CD4-positive, alpha-beta T cell treated with Interleukin-6 for 4 hours (primary cell): ENCODE results near the gene AJAP1.
"Not testable (repeated sequence)": the region's sequence is repeated elsewhere in the genome, so short reads cannot be mapped to it uniquely, and the experiment has no call there.

Experiments
- DNase-seq: peaks from one replicate; pipeline ENCODE4 v3.0.0-alpha.2; 2020; ENCODE audit warnings: mixed read lengths

AJAP1 gene, protein sequence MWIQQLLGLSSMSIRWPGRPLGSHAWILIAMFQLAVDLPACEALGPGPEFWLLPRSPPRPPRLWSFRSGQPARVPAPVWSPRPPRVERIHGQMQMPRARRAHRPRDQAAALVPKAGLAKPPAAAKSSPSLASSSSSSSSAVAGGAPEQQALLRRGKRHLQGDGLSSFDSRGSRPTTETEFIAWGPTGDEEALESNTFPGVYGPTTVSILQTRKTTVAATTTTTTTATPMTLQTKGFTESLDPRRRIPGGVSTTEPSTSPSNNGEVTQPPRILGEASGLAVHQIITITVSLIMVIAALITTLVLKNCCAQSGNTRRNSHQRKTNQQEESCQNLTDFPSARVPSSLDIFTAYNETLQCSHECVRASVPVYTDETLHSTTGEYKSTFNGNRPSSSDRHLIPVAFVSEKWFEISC

DNA sequence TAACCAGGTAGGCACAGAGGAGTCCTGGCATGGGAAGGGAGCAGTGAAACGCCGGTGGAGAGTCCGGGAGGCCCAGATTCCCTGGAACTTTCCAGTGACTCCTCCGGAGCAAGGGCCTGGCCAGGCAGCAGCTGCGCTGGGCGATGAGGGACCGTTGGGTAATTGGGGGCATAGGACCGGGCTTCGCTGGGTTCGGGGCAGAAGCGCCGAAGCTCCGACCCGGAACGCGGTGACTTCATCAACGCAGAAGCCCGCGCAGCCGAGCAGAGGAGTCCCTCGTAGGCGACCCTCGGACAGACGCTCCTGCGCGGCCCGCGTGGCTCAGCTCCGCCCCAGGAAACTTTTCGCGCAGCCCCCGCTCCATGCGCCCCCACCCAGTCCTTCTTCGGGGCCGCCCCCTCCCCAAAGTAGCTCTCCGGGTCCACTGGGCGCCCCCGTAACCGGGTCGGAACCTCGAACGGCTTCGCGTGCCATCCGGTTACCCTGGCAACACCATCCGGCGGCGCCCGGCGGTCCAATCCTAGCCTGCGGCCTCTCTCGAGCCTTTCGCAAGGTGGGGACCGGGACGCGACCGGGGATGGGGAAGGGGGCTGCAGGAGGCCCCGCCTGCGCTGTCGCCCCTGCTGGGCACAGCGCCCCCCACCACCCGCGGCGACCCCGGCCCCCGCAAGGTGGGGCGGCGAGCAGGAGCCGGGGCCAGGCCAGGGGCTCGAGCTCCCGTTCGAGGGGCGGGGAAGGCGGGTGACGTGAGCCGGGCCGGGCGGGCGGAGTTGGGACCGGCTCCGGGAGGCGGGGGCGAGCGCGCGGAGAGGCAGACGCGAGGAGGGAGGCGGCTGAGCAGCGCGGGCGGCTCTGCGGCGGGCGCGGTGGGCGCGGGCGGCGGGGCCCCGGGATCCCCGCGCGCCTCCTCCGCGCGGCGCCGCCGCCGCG is at the start of gene AJAP1:
Gene AJAP1, plus strand, starts transcription at position 814 of the 930 bp plus-strand sequence. CDS start 817 bp downstream, outside the sequence.
- no peak for DNase-seq

DNA sequence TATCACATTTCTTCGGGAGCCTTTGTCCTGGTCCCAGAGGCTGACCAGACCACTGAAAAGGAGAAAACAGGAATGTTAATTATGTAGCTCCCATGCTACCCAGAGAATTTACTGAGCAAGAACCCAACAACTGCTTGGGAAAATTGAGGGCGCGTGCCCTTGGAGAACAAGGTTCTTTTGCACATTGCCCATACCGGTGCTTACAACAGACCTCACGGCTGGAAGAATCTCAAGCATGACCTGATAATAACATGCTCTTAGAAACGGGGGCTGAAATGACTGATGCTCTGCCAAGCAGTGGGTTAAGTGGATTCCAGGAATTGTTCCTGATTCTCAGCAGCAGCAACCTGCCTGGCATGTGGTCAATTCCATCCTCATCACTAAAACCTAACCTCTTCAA is 49.3 kb upstream of the AJAP1 start:
- no peak for DNase-seq

DNA sequence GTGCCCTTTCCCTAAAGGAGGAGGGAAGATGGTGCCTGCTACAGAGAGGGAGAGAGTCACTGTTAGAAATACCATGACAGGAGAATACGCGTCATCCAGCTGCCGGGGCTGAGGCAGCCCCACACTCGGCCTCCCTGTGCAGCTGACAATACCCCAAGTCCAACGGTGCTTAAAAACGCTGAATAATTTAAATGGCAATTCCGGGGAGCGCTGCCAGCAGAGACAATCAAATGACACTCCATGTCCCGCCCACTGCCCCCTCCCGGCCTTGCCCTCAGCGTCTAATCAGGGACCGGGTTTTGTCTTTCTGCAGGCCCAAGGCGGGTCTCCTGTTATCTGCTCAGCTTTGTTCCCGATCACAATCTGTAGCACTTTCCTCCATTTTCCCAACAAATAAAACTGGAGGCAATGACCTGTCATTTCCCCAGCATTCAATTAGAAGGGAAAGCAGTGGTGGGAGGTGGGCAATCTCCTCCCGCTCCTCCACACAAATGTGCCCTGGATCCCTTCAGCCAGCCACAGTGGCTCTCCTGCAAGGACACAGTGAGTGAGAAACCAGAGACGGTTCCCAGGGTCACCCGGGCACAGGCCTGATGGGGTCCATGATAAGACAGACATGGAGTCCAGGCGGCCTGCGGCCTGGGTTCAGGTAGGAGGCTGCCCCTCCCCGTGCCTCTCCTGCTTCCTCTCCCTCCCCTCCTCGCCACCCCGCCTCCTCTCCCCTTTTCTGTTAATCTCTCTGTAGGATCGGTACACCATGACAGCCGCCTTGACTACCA is 42.7 kb upstream of the AJAP1 start:
- DNase-seq, result no peak

DNA sequence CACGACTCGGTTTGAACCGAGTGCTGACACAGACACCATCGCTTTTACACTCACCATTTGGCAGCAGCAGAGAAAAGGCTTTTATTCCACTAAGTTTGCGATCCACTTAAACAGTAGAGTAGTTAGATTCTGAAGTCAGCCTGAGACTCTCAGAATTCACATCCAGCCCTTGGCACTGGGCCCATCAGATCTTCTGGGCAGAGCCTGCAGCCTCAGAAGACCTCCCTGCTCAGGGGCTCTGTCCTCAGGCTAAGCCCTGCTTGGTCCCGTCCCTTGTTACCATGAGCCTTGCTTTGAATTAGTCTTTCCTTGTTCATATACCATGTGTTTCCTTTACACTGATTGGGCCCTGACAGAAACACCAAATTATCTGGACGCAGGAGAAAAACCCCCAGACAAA is 41.4 kb upstream of the AJAP1 start:
- DNase-seq, result no peak

DNA sequence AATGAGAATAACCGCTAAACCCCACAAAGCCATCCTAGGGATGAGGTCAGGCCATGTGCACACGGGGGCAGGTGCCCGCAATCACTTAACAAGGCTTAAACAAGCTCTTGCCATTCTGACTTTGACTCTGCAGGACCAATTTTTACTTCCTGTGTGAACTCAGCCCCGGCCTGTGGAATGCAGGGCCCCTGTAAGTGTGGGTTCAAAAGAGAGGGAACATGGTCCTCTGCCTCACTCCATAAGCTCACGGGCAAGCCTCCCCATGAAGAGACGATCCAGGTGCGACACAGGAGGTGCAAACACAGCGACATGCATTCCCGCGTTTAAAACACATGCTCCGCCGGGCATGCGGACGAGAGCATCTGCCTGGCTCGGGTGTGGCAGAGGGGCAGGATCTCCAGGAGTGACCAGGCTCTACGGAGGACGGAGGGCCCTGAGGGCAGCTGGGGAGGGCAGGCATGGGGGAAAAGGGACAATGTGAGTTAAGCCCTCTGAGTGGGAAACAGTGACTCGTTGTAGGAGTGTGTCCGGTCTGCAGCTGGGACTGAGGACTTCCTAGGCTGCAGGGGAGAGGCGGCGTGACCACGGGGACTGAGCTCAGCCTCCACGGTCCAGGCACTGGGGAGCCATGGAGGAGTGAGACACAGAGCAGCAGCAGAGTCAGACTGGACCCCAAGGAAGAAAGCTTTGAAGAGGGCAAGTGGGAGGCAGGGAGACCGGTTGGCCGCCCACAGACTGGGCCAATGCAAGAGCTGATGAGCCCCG is 40.6 kb upstream of the AJAP1 start:
- no peak for DNase-seq

DNA sequence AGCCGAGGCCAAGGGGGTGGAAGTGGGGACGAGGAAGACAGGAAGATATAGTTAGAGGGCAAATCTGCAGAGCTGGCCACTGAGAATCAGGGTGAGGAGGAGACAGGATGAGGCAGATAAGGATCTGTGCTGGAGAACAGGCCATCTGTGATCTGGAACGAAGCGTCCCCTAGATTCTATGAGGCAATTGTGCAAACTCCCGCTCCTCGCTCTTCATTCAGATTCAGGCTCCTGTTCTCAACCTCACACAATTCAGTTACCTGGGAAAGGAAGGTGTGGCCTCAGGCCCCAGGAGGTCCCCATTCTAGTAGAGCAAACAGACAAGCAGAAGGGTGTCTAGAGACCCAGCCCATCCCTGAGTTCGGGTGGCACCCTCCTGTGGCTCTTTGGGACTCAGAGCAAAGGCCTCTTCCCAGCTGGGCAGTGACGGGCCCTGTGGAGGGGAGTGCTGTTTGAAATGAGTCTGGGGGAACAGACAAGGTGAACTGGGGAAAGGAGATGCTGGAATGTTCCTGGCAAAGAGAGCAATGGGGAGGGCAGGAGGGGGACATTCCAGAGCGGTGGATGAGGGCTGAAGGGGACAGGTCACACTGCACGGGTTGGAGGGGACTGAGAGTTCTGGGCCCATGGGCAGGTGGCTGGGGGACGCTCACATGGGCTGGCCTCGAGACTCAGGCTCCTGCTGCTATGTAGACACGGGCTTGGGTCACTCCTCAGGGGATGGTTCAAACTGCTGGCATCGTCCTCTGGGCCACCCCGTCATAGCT is 39.9 kb upstream of the AJAP1 start:
- DNase-seq, result no peak

DNA sequence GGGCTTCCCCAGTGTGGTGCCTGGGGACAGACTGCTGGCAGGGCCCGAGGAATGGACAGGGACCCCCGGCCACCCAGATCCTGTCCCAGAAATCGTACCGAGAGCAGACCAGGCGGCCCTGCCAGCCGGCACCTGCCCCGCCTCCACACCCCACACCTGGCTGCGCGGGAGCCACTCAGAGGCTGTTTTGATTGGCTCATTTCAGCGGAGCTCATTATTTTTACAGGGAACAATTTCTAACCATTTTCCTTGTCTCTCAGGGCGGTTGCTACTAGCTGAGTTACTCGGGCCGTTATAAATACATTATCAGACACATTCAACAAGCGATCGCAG is 39.3 kb upstream of the AJAP1 start:
- DNase-seq, result no peak

DNA sequence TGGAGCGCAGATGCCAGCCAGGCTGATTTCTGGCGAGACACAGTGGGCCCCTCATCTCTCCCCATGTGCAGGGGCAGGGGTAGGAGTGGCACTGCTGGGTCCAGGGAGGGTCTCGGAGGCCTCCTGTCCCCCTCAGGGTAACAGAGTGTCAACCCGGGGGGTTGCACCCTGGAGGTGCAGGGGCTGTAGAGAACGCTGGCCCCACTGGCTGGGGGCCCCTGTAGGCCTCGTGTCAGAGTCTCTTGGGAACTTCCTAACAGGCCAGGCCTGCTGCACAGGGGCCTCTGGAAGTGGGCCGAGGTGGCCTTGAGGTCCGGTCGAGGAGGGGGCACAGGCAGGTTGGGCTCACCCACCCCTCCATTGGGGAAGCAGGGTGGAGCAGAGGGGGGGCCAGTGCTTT is 38.9 kb upstream of the AJAP1 start:
- DNase-seq, result no peak

DNA sequence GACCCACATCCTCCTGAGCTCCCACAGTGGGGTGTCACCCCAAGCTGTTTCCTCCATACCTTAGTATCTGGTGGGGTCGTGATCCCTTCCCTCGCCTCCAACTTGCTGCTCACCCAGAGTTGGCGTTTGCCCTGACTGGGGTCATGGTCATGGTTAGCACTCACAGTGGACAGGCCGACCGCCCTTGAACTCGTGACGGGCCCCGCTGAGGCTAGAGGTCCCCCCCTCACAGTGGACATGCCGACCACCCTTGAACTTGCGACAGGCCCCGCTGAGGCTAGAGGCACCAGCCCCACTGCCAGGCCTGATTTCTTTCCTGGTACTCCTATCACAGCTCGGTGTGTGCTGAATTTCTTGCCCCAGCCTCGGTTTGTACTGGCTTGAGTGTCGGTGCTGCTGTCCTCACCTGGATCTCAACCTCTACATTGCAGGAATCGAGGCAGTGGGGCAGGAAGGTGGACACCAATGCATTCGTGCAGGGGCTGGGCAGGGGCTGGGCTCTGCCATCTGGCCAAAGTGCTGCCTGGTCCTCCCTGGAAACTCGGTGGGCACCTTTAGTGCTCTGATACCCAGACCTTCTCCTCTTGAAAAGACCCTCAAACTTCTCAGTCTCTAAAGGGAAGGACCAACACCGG is 37.5 kb upstream of the AJAP1 start:
- no peak for DNase-seq

DNA sequence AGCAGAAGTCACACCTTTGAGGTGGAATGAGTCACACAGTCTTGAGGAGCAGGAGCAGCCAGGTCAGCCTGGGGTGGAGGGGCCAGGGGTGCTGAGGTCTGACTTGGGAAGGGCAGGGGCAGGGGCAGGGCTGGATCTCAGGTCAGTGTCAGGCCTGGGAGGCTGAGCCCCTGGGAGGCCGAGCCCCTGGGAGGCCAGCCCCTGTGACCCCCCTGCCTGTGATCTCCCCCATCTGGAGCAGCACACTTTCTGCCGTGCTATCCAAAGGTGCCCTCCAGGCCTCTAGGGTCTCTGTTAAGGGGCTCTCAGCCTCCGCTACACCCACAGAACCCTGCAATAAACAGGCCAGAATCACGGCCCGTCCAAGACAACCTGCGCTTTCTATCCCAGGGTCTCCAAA is 36.9 kb upstream of the AJAP1 start:
- no peak for DNase-seq

DNA sequence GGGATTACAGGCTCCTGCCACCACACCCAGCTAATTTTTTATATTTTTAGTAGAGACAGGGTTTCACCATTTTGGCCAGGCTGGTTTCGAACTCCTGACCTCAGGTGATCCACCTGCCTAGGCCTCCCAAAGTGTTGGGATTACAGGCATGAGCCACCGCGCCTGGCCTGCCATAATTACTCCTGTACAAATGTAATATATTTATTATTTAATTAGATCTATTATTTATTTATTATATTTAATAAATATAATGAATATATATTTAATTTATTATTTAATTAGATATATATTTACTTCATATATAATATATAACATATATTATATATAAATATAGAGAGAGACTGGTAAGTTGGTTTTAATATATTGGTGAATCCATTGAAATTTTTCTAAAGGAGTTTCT is 35.6 kb upstream of the AJAP1 start:
- DNase-seq, result not testable (repeated sequence)

DNA sequence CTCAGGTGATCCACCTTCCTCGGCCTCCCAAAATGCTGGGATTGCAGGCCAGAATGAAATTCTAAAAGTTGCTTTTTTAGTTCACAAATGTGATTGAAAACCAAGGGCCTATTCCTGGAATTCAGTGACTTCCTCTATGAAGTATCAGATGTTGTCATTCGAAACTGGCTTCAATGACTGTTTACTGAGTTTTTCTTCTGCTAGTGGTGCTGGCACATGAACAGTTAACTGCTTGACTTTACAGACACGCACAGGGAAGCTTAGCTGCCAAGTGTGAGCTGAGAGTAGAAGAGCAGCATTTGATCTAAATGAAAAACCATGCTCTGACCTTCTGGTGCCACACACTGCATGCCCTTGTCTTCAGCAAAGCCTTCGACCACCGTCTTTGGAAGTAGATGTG is 32.8 kb upstream of the AJAP1 start:
- DNase-seq, result no peak

DNA sequence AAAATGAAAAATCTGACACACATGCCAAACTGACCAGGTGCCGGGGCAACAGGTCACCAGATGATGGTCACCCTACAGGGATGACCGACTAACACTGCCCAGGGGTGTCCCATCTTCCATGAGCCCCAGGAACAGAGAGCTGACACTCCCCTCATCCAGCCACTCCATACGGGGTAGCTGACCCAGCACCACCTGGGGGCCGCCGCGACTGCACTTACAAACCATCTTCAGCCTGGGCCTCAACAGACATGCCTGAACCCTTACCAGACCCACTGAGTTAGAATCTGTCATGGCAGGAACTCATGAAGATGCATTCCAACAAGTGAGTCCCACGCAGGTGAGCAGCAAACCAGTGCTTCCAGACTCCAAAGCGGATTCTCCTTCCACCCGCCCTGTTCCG is 31.6 kb upstream of the AJAP1 start:
- no peak for DNase-seq

DNA sequence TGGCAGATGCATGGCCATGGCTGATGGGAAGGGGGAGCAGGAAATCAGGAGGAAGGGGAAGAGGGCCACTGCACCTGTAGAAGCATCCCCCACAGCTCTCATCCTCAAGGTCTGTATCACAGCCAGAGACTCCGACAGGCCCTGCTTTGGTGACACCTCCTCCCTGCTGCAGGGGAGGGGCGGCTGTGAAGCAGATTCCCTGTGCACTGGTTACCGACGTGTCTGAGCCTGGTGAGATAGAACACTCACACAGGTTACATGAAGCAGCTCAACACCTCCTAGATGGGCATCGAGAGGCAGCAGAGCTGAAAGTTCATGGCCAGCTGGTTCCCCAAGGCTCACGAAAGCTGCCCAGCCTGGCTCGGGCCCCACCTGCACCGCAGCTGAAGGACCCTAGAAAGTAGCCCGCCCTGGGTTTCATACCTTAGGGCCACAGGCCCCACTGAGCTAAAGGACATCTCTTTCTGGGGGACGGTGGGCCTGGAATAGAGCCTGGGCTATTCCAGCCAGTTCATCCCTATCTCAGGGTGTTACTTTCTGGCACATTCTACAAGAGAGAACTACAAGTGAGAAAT is 30.2 kb upstream of the AJAP1 start:
- no peak for DNase-seq

DNA sequence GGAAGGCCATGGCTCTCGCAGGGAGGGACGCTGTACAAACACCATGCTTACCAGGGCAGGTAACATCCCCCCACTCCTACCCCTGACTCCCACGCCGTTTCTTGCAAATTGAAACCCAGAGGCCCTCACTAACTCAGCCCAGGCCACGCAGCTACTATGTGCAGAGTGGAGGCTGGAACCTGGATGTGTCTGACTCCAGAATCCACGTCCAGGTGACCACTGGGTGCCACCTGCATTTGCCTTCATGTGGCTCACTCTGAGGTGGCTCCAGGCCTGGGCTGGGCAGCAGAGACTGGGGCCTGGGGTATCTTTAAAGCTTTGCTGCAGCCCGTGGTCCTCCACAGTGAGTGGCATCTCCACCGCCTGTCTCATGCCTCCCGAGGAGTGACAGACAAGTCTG is 29.6 kb upstream of the AJAP1 start:
- DNase-seq, result no peak

DNA sequence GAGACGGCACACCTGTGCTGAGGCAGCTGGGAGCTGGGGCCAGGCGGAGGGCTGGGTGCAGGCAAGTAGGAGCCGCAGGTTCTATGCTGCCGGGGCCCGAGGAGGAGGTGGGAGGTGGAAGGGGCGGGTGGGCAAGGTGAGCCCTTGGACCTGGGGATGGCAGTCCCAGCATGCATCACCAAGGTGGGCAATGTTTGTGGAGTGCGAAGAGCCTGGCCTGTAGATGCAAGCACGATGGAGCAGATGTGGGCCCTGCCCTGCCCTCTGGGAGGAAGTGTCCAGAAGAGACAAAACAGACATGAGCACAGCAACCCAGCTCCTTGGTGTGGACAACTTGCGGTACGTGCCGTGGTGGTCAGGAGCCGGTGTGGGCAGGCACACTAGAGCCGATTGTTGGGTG is 28.3 kb upstream of the AJAP1 start:
- DNase-seq, result no peak

DNA sequence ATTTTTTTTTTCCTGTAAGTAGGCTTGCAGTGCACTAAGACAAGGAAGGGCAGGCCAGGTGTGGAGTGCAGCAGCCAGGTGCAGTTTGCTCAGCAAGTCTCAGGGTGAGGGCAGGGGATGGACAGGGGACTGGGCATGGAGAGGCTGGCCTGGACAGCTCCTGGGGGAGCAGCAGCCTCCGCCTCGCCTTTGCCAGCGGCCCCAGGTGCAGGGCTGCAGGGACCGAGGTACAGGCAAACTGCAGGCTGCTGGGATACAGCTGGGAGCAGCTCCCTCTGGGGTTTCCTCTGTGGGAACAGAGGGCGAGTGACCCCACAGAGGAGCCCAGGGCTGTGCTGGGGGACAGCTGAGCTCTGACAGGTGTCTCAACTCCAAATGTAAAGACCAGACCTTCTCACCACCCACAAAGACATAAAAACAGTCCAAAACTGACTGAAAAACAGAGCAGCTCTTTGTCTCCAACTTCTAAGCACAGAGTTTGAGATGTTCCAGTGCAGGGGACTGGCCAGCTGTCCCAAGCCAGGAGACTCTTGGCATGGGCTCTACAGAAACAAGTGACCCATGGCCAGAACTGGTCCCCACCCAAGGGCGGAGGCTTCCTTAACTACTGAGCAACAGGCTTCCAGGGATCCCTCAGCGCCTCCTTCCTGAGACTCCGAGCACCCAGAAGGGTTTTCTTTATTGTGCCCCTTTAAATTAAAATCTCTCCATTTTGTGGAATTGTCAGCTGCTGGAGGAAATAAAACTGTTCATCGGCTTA is 27.7 kb upstream of the AJAP1 start:
- DNase-seq, result no peak

DNA sequence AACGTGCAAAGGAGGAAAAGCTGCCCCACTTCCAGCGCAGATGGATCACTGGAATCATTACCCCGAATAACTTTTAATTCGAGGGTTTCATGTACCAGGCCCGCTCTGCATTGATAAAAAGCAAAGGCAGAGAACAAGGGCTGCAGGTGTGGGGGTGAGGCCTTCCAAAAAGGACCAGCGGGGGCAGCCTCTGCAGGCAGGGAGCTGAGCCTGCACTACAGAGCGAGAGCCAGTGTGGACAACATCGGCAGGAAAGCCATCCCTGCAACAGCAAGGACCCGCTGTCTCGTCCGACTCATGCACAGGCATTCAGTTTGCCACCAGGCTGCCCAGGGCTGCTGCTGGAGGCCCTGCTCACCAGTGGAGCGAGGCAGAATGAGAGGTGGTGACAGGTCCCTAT is 27.1 kb upstream of the AJAP1 start:
- DNase-seq, result no peak

DNA sequence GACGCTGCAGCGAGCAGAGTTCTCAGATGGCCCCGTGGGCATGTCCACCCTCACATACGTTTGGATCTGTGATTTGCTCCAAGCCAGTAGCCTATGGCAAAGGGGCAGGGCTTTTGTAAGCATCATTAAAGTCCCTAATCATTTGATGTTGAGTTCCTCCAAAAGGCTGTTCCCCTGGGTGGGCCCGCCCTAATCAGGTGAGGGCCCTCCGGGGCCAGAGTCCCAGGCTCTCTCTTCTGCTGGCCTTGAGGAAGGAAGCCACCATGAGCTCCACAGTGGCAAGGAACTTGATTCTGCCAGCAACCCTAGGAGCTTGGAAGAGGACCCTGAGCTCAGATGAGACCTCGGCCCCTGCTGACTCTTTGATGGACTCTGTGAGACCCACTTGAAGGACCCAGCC is 25.4 kb upstream of the AJAP1 start:
- DNase-seq, result no peak

DNA sequence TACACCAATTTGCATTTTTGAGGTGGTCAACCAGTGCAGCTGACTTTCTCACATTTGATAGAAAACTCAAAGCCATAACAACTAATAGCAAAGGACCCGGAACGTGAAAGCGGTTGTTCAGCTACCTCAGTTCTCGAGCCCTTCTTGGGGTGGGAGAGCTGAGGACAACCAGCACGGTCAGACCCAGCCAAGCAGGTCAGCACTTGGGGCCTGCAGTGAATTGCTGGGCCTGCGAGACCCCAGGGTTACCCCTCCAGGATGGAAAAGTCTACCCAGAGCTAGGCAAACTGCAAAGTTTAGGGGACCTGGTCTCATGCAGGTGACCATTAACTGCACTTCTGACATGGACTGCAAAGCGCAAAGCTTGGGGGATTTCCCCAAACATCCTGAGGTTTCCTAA is 23.8 kb upstream of the AJAP1 start:
- DNase-seq, result no peak
